Muscle of leg (tissue), 11 donors: ENCODE results near the gene SNAP29. TPM values are rescaled to one million over a fixed set of nuclear protein-coding genes. Genes with fewer than 3 reads are reported as not detected.
A peak's percentile ranks its signal among the peaks of the same experiment; 100 is the strongest.
"Not testable (repeated sequence)": the region's sequence is repeated elsewhere in the genome, so short reads cannot be mapped to it uniquely, and the experiment has no call there.

Experiments used
- DNase-seq: peaks from one replicate; pipeline ENCODE4 v3.0.0; 2013
- H3K27ac ChIP-seq: one replicate; pipeline ENCODE4 v1.5.1; 2013; ENCODE audit warnings: mild to moderate bottlenecking, low read length, control low read depth
- H3K27me3 ChIP-seq: one replicate; pipeline ENCODE4 v1.6.1; 2013; ENCODE audit warnings: low read length; ENCODE audit not compliant: control insufficient read depth, insufficient read depth
- H3K36me3 ChIP-seq: one replicate; pipeline ENCODE4 v1.6.1; 2013; ENCODE audit warnings: low read length; ENCODE audit not compliant: control insufficient read depth, insufficient read depth
- H3K4me1 ChIP-seq: one replicate; pipeline ENCODE4 v1.6.1; 2013; ENCODE audit warnings: low read length; ENCODE audit not compliant: control insufficient read depth, insufficient read depth
- H3K4me3 ChIP-seq: one replicate; pipeline ENCODE4 v1.5.1; 2013; ENCODE audit warnings: low read length, control low read depth
- H3K9me3 ChIP-seq: replicated peaks from 2 replicates; pipeline ENCODE4 v1.6.1; 2013; ENCODE audit warnings: low read depth, low read length; ENCODE audit not compliant: control insufficient read depth
- WGBS: methylation state at CpG from one replicate; pipeline ENCODE4 v1.1.5; 2013; ENCODE audit warnings: missing lambda C conversion rate; ENCODE audit not compliant: insufficient coverage; 5-methylcytosine and 5-hydroxymethylcytosine counted together
- polyA plus RNA-seq, 8 donors: library from polyadenylated mRNA; unstranded; fragments of 120-200 nt; gene quantifications; one replicate each; pipeline versions ENCODE4 v1.2.1 to v1.2.3, GENCODE V29; 2013; ENCODE audit warnings: inconsistent platforms in 1 of 8, low replicate concordance in 1 of 8; ENCODE audit not compliant: insufficient read length in 8 of 8, insufficient read depth in 1 of 8
- total RNA-seq: library from RNA; stranded (reverse); fragments of 120-200 nt; gene quantifications from one replicate; pipeline ENCODE4 v1.2.4, GENCODE V29; 2013

The SNAP29 gene
- total and polyA plus RNA-seq, 9 donors, result 10.9 to 26.6 (median 21.9) TPM

DNA sequence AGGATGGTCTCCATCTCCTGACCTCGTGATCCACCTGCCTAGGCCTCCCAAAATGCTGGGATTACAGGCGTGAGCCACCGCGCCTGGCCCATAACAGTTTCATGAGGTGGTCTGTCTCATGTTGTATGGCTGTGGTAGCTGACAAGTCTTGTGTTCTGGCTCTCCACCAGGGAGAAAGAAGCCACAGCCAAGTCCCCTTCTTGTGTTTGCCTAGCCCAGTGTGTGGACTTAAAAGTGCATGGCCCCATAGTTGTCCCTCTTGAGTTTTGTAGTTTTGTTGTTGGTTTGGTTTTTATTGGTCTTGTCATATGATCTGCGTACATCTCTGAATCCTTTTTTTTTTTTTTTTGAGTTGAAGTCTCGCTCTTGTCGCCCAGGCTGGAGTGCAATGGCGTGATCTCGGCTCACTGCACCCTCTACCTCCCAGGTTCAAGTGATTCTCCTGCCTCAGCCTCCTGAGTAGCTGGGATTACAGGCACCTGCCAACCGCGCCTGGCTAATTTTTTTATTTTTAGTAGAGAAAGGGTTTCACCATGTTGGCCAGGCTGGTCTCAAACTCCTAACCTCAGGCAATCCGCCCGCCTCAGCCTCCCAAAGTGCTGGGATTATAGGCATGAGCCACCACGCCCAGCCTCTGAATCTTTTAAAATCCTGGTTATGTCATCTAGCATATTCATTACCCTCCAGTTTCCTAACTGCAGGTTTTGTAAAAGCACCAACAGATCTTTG, 80.8 kb downstream of the SNAP29 start:
- peaks cover 22% of the 10 kb centered on the region for H3K36me3 ChIP-seq
- H3K27ac ChIP-seq, DNase-seq, H3K4me3 ChIP-seq, H3K27me3 ChIP-seq, H3K9me3 ChIP-seq, H3K4me1 ChIP-seq: not testable (repeated sequence)
- 100% methylated on average over 1 of the region's 14 CpGs for WGBS

DNA sequence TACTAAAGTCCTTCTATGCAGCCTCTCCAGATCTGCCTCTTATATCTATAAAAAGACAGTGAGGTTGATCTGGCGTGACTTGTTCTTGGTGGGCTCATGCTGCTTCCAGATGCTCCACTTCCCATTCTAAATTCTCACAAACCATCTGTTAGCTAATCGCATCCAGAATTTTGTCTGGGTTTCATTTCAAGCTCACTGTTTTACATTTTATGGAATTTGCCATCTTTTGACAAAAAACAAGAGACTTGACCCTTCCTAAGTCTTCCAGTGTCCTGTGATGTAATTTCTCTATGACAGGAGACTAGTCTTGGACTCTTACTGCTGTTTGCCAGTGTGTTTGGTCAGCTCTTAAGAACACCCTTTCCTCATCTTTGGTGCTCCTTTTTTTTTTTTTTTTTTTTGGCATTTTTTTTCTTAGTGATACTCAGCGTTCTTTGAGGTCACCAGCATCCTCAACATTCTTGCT, 81.4 kb downstream of the SNAP29 start:
- WGBS, result no CpG with 5 or more reads among the region's 3 CpGs
- DNase-seq, result peak; percentile 46
- Histone ChIP-seq H3K27me3 (no peaks in the 10 kb centered on the region), H3K4me1 (peaks cover 6% of the 10 kb centered on the region), H3K4me3 (no peak overlapping the region), H3K36me3 (peaks cover 18% of the 10 kb centered on the region), H3K9me3 (no peaks in the 10 kb centered on the region), H3K27ac (no peak overlapping the region)

Other genes starting within 250 kb of the SNAP29 start
- 0.09 TPM for gene SERPIND1, start 84.9 kb upstream of the SNAP29 start, total RNA-seq
- 1 to 10 TPM in 1 of 8 donors, under 1 TPM in 4, not detected in 3; 0.05 to 1.5 (median 0.13) TPM for gene SERPIND1, start 84.9 kb upstream of the SNAP29 start, polyA plus RNA-seq
- 21.1 TPM for gene PI4KA, start 196 bp upstream of the SNAP29 start, total RNA-seq
- 10 to 100 TPM; 30.7 to 48.1 (median 36.1) TPM for gene PI4KA, start 196 bp upstream of the SNAP29 start, polyA plus RNA-seq
- 36.4 TPM for gene CRKL, start 58.4 kb downstream of the SNAP29 start, total RNA-seq
- 10 to 100 TPM; 39.3 to 56.8 (median 46.9) TPM for gene CRKL, start 58.4 kb downstream of the SNAP29 start, polyA plus RNA-seq
- 0.35 TPM for gene AIFM3, start 108.2 kb downstream of the SNAP29 start, total RNA-seq
- under 1 TPM in 7 of 8 donors, not detected in 1; 0.14 to 0.66 (median 0.37) TPM for gene AIFM3, start 108.2 kb downstream of the SNAP29 start, polyA plus RNA-seq
- gene LZTR1, start 123.3 kb downstream of the SNAP29 start, total RNA-seq, result 34.2 TPM
- 10 to 100 TPM; 27.7 to 42.2 (median 36.2) TPM for gene LZTR1, start 123.3 kb downstream of the SNAP29 start, polyA plus RNA-seq
- 20.9 TPM for gene THAP7, start 143.1 kb downstream of the SNAP29 start, total RNA-seq
- gene THAP7, start 143.1 kb downstream of the SNAP29 start, polyA plus RNA-seq, result 10 to 100 TPM; 18.8 to 22.1 (median 19.9) TPM
- 19.8 TPM for gene P2RX6, start 156.2 kb downstream of the SNAP29 start, total RNA-seq
- 10 to 100 TPM; 15.3 to 29.6 (median 22.8) TPM for gene P2RX6, start 156.2 kb downstream of the SNAP29 start, polyA plus RNA-seq
- 0.13 TPM for gene SLC7A4, start 173.6 kb downstream of the SNAP29 start, total RNA-seq
- 1 to 10 TPM in 2 of 8 donors, under 1 TPM in 6; 0.49 to 2.5 (median 0.93) TPM for gene SLC7A4, start 173.6 kb downstream of the SNAP29 start, polyA plus RNA-seq
- 0.09 TPM for gene LRRC74B, start 186.9 kb downstream of the SNAP29 start, total RNA-seq
- gene LRRC74B, start 186.9 kb downstream of the SNAP29 start, polyA plus RNA-seq, result under 1 TPM in 5 of 8 donors, not detected in 3; 0.13 to 0.34 (median 0.16) TPM